Putamen (tissue), 1 donor: Measurements from ENCODE around the gene HS2ST1.
A peak's percentile ranks its signal among the peaks of the same experiment; 100 is the strongest.
"Not testable (repeated sequence)": the region's sequence is repeated elsewhere in the genome, so short reads cannot be mapped to it uniquely, and the experiment has no call there.

Experiments
- DNase-seq: peaks from one replicate; pipeline ENCODE4 v3.0.0-alpha.2; 2016; ENCODE audit warnings: low spot score

Gene HS2ST1

DNA sequence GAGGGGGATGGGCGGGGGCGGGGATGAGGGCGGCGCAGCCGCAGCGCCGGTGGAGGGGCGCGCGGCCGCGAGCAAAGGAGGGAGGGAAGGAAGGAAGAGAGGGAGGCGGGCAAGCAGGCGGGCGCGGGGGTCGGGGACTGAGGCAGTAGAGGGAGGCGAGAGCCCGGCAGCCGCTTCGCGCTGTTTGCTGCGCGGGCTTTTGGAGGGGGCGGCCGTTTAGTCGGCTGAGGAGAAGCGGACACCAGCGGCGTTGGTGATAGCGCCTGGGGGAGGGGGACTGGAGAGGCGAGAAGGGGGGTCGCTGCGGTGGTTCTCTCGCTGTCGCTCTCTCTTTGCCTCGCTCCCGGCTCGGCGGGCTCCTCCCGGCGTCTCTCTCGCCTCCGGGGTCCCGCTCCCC is at the start of gene HS2ST1:
Gene HS2ST1 (plus strand): TSS at position 35 of the 397 bp plus-strand sequence.
- DNase-seq: no peak

DNA sequence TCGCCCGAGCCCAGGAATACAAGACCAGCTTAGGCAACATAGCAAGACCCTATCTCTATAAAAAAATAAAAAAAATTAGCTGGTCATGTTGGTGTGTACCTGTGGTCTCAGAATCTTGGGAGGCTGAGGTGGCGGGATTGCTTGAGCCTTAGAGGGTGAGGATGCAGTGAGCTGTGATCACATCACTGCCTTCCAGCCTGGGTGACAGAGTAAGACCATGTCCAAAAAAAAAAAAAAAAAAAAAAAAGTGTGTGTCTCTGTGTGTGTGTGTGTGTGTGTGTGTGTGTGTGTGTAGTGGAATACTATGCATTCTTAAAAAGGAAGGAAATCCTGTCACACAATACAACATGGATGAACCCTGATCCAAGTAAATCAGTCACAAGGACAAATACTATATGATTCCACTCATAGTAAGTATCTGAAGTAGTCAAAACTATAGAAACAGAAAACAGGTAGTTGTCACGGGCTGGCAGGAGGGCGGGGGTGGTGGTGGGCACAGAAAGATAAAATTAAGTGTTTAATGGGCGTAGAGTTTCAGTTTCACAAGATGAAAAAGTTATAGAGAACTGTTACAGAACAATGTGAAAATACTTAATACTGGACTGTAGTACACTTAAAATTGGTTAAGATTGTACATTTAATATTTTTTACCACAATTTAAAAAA is 48.3 kb upstream of the HS2ST1 start:
- no peak for DNase-seq

DNA sequence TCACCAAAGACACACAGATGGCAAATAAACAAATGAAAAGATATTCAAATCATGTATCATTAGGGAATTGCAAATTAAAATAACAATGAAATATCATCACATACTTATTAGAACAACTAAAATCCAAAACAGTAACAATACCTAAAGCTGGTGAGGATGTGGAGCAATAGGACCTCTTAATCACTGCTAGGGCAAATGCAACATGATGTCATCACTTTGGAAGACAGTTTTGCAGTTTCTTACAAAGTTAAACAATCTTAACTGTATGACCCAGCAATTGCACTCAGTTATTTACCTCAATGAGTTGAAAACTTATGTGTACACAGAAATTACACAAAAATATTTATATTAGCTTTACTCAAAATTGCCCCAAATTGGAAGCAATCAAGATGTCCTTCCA is 47.8 kb upstream of the HS2ST1 start:
- DNase-seq: no peak

DNA sequence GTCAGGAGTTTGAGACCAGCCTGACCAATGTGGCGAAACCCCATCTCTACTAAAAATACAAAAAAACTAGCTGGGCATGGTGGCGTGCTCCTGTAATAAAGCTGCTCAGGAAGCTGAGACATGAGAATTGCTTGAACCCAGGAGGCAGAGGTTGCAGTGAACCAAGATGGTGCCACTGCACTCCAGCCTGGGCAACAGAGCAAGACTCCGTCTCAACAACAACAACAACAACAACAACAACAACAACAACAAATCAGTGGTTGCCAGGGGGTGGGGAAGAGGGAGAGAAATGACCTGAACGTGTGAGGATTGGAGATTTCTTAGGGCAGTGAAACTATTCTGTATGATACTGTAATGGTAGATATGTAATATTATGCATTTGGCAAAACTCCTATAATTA is 47.2 kb upstream of the HS2ST1 start:
- DNase-seq: not testable (repeated sequence)

DNA sequence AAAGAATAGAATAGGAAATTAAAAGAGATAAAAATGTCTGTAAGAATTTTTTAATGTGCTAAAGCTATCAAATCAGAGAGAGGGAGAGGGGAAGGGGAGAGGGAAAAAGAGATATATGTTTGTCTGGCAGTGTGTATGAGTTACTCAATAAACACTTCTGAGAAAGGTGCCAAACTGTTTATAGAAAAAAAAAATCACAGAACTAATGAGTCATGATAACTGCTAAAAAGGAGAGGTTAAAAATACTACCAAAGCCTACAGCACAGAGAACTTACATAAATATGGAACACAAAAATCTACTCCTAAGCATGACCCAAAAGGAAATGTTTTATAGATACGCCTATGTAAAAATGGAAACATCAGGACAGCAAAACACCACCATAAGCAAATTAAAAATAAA is 46.0 kb upstream of the HS2ST1 start:
- no peak for DNase-seq

DNA sequence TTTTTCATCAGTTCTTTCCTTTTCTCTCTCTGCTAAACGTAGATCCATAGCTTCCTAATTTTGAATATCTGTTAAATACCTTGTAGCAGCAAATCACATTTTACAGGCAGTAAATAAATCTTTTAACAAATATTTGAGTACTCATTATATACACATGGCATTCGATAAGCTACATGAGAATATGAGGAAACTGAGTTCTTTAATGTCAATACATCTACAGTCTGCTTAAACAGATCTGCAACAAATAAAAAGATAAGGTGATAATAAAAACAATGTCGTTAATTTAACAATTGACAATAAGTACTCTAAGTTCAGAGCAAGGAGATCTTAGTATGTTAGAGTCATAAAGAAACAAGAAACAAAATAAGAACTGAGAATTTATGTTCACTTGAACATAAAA is 43.4 kb upstream of the HS2ST1 start:
- no peak for DNase-seq

DNA sequence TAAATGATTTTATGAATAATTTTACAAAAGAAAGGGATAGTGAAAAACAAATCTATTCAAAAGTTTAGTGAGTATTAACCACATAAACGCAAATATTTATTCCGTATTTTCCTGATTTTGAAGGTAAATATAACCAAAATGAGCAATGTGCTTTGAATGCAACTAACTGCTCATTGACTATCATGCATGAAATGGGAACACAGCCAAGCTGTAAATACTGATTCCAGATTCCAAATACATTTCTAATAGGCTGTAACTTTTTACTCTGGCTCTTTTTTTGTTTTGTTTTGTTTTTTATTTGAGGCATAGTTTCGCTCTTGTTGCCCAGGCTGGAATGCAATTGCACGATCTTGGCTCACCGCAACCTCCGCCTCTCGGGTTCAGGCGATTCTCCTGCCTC is 42.3 kb upstream of the HS2ST1 start:
- DNase-seq: no peak

DNA sequence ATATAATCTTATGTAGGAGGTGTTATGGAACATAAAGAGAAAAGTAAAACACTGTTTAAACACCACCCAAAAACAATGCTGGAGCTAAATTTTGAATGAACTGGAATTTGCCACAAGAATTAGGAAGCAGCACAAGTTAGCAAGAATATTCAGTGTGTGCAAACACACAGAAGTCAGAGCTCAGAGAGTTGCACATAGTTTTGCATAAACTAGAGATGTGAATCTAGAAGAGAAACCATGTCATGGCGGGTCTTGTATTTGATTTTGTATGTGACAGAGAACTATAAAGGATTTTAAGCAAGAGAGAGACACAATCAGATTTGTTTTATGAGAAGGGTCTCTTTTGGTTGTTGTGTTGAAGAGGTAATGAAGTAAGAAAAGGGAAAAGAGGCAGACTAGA is 38.7 kb upstream of the HS2ST1 start:
- DNase-seq: no peak

DNA sequence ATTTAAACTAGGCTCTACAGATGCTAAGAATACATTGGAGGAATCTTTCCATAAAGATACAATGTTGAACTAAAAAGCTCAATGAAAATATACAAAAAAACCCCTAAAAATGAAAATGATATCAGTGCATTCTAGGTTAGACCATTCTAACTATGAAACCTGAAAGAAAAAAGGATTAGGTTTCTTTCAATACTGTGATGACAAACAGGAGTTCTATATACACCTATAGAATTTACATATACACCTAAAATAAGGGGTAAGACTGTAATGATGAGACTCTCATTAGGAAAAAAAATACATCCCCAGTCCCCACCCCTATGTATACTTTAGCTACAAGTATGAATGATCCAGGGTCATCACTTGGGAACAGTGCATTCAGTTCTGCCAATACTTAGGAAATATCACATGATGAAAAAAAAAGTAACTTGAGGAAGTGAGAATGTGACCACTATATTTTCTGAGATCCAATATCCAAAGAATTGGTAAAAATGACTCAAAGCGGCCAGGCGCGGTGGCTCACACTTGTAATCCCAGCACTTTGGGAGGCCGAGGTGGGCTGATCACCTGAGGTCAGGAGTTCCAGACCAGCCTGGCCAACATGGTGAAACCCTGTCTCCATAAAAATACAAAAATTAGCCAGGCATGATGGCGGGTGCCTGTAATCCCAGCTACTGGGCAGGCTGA is 26.8 kb upstream of the HS2ST1 start:
- no peak for DNase-seq

DNA sequence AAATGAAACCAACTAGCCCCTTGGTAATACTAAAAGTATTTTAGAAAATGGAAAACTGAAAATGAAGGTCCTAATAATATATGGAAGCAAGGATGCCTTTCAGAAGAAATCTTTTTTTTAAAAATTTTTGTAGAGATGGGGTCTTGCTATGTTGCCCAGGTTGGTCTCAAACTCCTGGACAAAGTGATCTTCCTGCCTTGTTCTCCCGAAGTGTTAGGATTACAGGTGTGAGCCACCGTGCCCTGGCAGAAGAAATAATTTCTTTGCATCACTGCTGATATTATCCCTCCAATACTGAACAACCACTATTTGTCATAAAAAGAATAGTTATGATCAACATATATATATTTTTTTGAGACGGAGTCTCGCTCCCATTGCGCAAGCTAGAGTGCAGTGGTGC is 26.1 kb upstream of the HS2ST1 start:
- DNase-seq: no peak

DNA sequence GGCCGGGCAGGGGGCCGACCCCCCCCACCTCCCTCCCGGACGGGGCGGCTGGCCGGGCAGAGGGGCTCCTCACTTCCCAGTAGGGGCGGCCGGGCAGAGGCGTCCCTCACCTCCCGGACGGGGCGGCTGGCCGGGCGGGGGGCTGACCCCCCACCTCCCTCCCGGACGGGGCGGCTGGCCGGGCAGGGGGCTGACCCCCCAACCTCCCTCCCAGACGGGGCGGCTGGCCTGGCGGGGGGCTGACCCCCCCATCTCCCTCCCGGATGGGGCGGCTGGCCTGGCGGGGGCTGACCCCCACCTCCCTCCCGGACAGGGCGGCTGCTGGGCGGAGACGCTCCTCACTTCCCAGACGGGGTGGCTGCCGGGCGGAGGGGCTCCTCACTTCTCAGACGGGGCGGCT is 15.0 kb upstream of the HS2ST1 start:
- DNase-seq: not testable (repeated sequence)

DNA sequence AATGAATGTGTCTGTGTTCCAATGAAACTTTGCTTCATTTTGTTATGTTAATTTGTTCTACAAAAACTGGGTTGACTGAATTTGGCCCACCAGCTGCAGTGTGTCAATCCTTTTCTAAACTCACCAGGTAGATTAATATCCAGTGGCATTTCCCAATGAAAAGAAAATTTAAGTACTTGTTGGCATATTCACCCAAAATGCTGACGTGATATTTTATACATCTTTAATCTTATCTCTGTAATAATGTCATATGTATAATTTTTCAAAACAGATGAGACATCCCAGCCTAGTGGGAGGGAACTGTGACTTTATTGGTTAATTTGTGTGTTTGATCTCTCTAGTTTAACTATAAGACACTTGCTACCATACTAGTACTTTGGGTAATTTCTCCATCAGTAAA is 8.6 kb upstream of the HS2ST1 start:
- DNase-seq: no peak

DNA sequence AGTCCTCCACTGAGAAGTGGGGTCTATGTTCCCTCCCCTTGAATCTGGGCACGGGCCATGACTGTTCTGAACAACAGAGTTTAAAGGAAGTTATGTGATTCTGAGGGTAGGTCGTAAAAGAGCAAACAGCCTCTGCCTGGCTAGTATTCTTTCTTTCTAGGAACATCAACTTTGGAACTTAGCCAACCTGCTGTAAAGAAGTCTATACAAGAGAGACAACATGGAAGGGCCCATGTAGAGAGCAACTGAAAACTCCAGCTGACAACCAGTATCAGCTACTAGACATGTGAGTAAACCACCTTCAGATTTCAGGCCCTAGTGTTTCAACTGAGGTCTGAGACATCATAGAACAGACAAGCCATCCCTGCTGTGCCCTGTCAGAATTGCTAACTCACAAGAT is 8.0 kb upstream of the HS2ST1 start:
- no peak for DNase-seq

DNA sequence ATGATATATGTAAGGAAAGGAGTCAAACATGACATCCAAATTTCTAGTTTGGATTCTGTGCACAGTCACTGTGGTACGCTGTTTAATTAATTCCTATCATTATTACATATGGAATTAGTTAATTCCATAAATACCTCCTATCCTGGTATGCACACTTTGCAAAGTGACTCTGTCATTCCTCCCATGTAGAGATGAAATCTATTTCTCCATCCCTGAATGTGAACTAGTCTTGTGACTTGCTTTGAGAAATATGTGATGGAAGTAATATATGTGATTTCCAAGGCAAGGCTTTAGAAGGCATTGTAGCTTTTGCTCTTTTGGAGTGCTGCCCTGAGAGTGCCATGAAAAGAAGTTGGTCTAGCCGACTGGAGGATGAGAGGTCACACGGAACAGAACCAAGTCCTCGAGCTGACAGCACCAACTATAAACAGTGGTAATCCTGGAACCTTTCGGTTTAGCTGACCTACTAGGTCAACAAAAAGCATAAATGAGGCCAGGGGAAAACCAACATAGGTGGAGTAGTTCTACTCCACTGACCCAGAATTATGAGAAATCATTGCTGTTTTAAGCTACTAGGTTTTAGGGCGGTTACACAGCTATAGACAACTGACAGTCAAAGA is 2.0 kb upstream of the HS2ST1 start:
- no peak for DNase-seq

DNA sequence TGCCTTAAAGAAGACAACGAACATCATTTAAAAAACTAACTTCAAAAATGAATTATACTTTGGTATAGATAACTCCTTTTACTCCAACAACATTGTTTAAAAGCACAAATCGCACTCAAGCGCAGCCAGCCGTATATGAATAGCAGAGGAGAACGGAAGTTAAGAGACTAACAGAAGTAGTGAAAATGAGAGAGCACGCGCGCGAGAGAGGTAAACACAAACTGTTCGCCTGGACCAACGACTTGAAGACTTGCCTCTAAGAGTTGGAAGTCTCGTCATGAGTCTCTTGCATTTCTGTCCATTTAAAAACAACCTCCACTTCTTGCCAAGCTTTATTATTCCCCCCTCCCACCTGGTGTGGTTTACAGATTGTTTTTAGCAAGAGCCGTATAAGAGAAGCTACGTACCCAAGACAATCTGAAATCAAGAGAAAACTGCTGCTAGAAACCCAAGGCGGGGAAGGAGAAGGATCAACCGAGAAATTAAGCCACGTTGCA is 988 bp upstream of the HS2ST1 start:
- no peak for DNase-seq

DNA sequence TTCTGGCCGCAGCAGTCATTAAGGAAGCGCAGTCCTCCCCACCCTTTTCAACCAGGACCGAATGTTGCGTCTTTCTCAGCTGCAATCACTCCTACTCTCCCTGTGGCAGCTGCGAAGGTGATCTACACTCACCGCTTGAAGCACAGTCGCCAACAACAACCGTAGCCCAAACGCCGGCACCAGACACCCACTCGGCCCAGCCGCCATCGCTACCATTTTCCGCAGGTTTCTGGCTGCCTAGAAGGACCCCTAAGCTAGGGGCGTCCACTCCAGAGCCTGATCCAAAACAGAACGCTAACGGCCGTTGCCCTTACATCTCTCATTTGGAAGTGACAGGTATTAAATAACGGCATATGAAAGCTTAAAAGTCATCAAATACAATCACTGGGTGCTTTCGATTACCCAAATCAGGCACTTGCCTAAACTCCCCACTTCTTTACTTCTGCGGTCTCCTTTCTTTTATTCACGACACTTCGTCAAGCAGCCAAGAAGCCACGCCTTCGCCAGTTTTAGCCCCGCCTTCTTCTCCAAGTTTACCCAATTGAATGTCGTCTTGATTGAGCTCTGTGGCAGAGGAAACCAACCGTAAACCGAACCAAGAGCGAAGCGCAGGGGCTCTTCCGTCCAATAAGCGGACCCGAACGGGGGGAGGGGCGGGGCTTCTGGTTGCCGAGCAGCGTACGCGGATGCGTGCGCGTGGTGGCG is 387 bp upstream of the HS2ST1 start, which contains the start of gene SELENOF:
Gene SELENOF (minus strand): TSS at position 231 of the 705 bp plus-strand sequence. CDS start 15 bp downstream, at position 216.
- DNase-seq: peak; percentile 99

DNA sequence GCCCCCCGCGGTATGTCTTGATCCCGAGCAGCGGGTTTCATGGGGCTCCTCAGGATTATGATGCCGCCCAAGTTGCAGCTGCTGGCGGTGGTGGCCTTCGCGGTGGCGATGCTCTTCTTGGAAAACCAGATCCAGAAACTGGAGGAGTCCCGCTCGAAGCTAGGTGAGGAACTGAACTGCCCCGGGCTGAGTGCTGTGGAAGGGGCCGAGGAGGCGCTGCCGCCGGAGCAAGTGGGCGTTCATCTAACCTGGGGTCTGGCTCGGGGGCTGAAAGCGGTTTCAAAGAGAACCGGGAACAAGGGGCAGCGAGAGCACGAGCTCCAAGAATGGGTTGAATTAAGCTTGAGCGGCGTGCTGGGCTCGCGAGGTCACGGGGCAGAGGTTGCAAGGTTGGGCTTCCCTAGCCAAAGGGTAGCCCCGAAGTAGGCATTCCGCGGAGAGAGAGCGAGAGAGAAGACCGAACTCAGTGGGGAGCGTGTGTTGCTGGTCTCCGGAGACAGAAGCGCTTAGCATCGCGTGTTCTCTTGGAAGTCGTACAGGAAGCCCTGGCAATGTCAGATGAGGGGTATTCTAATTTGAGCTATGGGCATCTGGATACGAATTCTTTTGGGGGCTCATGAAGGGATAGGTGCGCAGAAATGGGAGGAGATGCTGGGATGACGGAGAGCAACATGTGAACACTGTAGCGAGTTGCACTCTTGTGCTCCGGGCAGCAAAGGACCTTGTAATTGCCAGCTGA is 732 bp downstream of the HS2ST1 start:
- peak; percentile 57 for DNase-seq

DNA sequence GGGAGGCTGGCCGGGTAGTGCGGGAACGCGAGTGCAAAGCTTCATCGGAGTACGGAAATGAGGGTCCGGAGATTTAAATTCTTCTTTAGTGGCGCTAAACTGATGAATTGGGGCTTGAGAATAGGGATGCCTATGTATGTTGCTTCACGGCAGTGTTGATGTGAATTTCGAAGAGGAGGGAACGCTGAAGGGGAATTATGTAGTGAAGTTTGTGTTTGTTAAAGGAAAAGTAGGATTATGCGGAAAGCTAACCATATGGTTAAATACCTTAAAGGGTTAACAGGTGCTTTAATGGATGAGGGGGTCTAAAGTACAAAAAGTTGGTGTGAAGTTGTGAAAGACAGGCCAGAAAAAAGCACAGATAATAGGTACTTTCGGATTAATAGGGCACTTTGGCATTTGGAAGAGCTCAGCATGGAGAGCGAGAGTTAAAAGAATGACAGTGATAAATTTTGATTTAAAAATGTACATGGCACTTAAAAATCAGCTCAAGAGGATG is 1.4 kb downstream of the HS2ST1 start:
- DNase-seq: no peak

DNA sequence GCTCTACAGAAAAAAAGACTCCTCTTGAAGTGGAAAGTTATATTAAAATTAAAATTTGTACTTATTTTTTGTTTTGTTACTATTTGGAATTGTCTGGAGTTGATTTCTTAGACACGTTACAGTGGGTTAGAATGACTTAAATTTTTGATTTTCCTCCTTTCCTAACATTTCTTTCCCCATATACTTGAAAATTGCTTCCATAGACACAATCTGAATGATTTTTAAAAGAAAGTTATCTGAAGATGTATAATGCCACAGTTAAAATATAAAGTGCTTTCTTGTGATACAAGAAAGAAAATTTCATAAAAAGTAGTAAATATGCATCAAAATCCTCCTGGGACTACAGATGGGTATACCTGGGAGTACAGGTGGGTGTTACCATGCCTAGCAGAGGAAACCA is 2.3 kb downstream of the HS2ST1 start:
- no peak for DNase-seq

DNA sequence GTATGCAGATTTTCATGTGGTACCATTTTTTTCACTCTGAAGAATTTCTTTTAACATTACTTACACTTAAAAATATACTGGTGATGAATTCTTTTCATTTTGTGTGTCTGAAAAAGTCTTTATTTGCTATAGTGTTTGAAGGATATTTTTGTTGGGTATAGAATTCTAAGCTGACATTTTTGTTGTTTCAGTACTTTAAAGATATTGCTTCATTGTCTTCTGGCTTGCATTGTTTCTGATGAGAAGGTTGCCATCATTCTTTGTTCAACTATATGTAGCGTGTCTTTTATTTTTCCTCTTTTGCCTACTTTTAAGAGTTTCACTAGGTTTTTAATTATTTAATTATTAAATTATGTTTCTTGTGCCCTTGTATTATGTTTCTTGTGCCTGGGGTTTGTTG is 8.0 kb downstream of the HS2ST1 start:
- no peak for DNase-seq

DNA sequence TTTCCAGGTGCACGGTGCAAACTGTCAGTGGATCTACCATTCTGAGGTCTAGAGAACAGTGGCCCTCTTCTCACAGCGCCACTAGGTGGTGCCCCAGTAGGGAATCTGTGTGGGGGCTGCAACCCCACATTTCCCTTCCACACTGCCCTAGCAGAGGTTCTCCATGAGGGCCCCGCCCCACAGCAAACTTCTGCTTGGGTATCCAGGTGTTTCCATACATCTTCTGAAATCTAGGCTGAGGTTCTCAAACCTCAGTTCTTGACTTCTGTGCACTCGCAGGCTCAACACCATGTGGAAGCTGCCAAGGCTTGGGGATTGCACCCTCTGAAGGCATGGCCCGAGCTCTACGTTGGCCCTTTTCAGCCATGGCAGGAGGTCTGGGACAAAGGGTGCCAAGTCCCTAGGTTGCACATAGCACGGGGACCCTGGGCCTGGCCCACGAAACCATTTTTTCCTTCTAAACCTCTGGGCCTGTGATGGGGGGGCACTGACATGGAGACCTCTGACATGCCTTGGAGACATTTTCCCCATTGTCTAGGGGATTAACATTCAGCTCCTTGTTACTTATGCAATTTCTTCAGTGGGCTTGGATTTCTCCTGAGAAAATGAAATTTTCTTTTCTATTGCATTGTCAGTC is 10.0 kb downstream of the HS2ST1 start:
- no peak for DNase-seq
